Endothelial cell of umbilical vein (primary cell): ENCODE data around the gene COL6A2. TPM values are rescaled to one million over a fixed set of nuclear protein-coding genes. Genes with fewer than 3 reads are reported as not detected.

Experiments used
- BruUV-seq: library from RNA; stranded (reverse); fragments of 400-500 nt; replicated peaks from 2 replicates; lab custom pipeline; 2021; lab: Mats Ljungman, UMichigan
- CTCF ChIA-PET: fragments of 300-600, 350-600 bp; sonication (Branson Sonifier 250); formaldehyde crosslinking; loops from one replicate; lab custom pipeline; 2021; ENCODE audit warnings: antibody characterized with exemption, inconsistent platforms; lab: Charles Lee
- POLR2A ChIA-PET: fragments of 300-600, 350-600 bp; sonication (Branson Sonifier 250); formaldehyde crosslinking; loops from one replicate; lab custom pipeline; 2021; ENCODE audit warnings: antibody characterized with exemption, inconsistent platforms; lab: Charles Lee
- DNase-seq: peaks from one replicate; pipeline ENCODE4 v3.0.0-alpha.2; 2011; ENCODE audit warnings: low read depth, low spot score
- FAIRE-seq: peaks from 2 replicates; lab custom pipeline; 2011; peaks lifted over from hg19 to GRCh38; lab: Jason Lieb, UNC
- H2AFZ ChIP-seq: 2 replicates; pipeline ENCODE4 v1.6.0; 2012; ENCODE audit warnings: low read depth, low read length, control low read depth, inconsistent platforms
- H3K27ac ChIP-seq: 2 replicates; pipeline ENCODE4 v1.5.1; 2011; ENCODE audit warnings: low read depth, mild to moderate bottlenecking, control low read depth, low read length, moderate library complexity; ENCODE audit not compliant: insufficient read depth
- H3K27me3 ChIP-seq, 2 experiments: 2 replicates each; pipeline versions ENCODE4 v1.6.0 to v1.6.1; 2011; ENCODE audit warnings: low read length in 2 of 2, mixed read lengths in 1 of 2; ENCODE audit not compliant: control insufficient read depth in 2 of 2, insufficient read depth in 2 of 2
- H3K36me3 ChIP-seq, 2 experiments: 2 replicates in 1 of 2; 3 replicates in 1 of 2; pipeline ENCODE4 v1.5.1; 2011; ENCODE audit warnings: low read length in 2 of 2, mild to moderate bottlenecking in 1 of 2, moderate library complexity in 1 of 2; ENCODE audit not compliant: control insufficient read depth in 2 of 2, insufficient read depth in 2 of 2; ENCODE audit errors: extremely low read depth in 1 of 2
- H3K4me1 ChIP-seq: 3 replicates; pipeline ENCODE4 v1.5.1; 2011; ENCODE audit warnings: mild to moderate bottlenecking, low read length; ENCODE audit not compliant: control insufficient read depth, insufficient read depth; ENCODE audit errors: extremely low read depth
- H3K4me2 ChIP-seq: 2 replicates; pipeline ENCODE4 v1.6.1; 2011; ENCODE audit warnings: low read length, control low read depth, mixed read lengths; ENCODE audit not compliant: insufficient read depth
- H3K4me3 ChIP-seq, 3 experiments: fragments of 200-600 bp in 1 of 3; sonication (generic), shearing (Covaris generic) in 1 of 3; replicated peaks in 1 of 3; 2 replicates each; pipeline ENCODE4 v1.5.1; 2011 to 2016; ENCODE audit warnings: control low read depth in 3 of 3, low read length in 3 of 3, mild to moderate bottlenecking in 2 of 3, inconsistent platforms in 1 of 3, low read depth in 1 of 3, moderate library complexity in 1 of 3; ENCODE audit not compliant: insufficient read depth in 1 of 3
- H3K79me2 ChIP-seq: 2 replicates; pipeline ENCODE4 v1.6.0; 2012; ENCODE audit warnings: low read length, inconsistent platforms; ENCODE audit not compliant: control insufficient read depth, insufficient read depth
- H3K9ac ChIP-seq: replicated peaks from 2 replicates; pipeline ENCODE3; 2011; ENCODE audit warnings: low read length, control low read depth; ENCODE audit not compliant: insufficient read depth; ENCODE audit errors: extremely low read depth
- H3K9me1 ChIP-seq: replicated peaks from 3 replicates; pipeline ENCODE4 v1.6.0; 2011; ENCODE audit warnings: mild to moderate bottlenecking, low read length; ENCODE audit not compliant: control insufficient read depth, insufficient read depth; ENCODE audit errors: extremely low read depth
- H3K9me3 ChIP-seq: replicated peaks from 2 replicates; pipeline ENCODE4 v1.5.1; 2012; ENCODE audit warnings: low read length, inconsistent platforms; ENCODE audit not compliant: control insufficient read depth, insufficient read depth
- H4K20me1 ChIP-seq: replicated peaks from 2 replicates; pipeline ENCODE3; 2011; ENCODE audit warnings: mild to moderate bottlenecking, low read length; ENCODE audit not compliant: control insufficient read depth, insufficient read depth; ENCODE audit errors: extremely low read depth
- EZH2 ChIP-seq: IDR thresholded peaks from 2 replicates; pipeline ENCODE4 v1.6.1; 2012; ENCODE audit warnings: borderline replicate concordance, low read depth, mild to moderate bottlenecking, moderate library complexity, low read length, inconsistent platforms; ENCODE audit not compliant: severe bottlenecking
- FOS ChIP-seq: IDR thresholded peaks from 2 replicates; pipeline ENCODE4 v1.6.1; 2011; ENCODE audit warnings: mild to moderate bottlenecking, low read length, moderate library complexity, borderline replicate concordance; ENCODE audit not compliant: insufficient read depth
- GATA2 ChIP-seq: IDR thresholded peaks from 2 replicates; pipeline ENCODE4 v1.7.0; 2011; ENCODE audit warnings: low read depth, mild to moderate bottlenecking, moderate library complexity, mixed read lengths, low read length; ENCODE audit not compliant: insufficient read length, insufficient read depth
- JUN ChIP-seq: IDR thresholded peaks from 2 replicates; pipeline ENCODE4 v1.6.1; 2011; ENCODE audit warnings: borderline replicate concordance, low read depth; ENCODE audit not compliant: insufficient read length, insufficient read depth
- MAX ChIP-seq: IDR thresholded peaks from 2 replicates; pipeline ENCODE4 v1.6.1; 2011; ENCODE audit not compliant: insufficient read depth, insufficient read length
- MYC ChIP-seq: IDR thresholded peaks from one replicate; pipeline ENCODE4 v1.6.1; 2011; ENCODE audit warnings: mild to moderate bottlenecking, low read depth, low read length
- POLR2A ChIP-seq: IDR thresholded peaks from 2 replicates; pipeline ENCODE4 v1.6.1; 2012; ENCODE audit warnings: low read depth, mild to moderate bottlenecking, control low read depth, low read length
- POLR2AphosphoS5 ChIP-seq: IDR thresholded peaks from 2 replicates; pipeline ENCODE4 v1.6.1; 2012; ENCODE audit warnings: low read depth, mild to moderate bottlenecking, control low read depth, low read length, moderate library complexity; ENCODE audit not compliant: insufficient read depth
- dilution Hi-C: fragments of 300-500 bp; cut with MboI; formaldehyde crosslinking; loops from one replicate; pipeline ENCODE4 v1.15.0; 2019; ENCODE audit warnings: low sequenced_read_pairs; ENCODE audit not compliant: extremely low pct_ligation_motif_present
- intact Hi-C: fragments of 100-400 bp; cut with micrococcal nuclease; formaldehyde crosslinking; loops from one replicate; pipeline ENCODE4 v1.10.0; 2022
- polyA plus RNA-seq, 4 experiments: library from polyadenylated mRNA; depleted of rRNA in 3 of 4; stranded (reverse) in 3 of 4; unstranded in 1 of 4; fragments of >200 nt; gene quantifications; 2 replicates each; pipeline versions ENCODE4 v1.2.1 to v1.2.3, GENCODE V29; 2011 to 2012; ENCODE audit warnings: missing spikeins in 1 of 4
- total RNA-seq: library from RNA; stranded (reverse); gene quantifications from 2 replicates; pipeline ENCODE4 v1.2.3, GENCODE V29; 2021
- TF ChIP-seq, protein P1 (sequence below), 2 donors: IDR thresholded peaks; 1 replicate in 1 of 2; 2 replicates in 1 of 2; pipeline ENCODE4 v1.5.1; 2011; ENCODE audit warnings: low read length in 2 of 2, mild to moderate bottlenecking in 2 of 2, moderate library complexity in 2 of 2, control low read depth in 1 of 2, inconsistent platforms in 1 of 2, low read depth in 1 of 2; ENCODE audit not compliant: insufficient read depth in 1 of 2; ENCODE audit errors: extremely low read depth in 1 of 2

The COL6A2 gene
- total and polyA plus RNA-seq, 2 donors (not counting 3 experiments of a cell fraction or from before 2014, with no cell fraction given): 3.4 to 6.1 TPM

GRCh38 chr21:46151989-46152926 lies 54.3 kb downstream of the COL6A2 start:
- Histone ChIP-seq H3K4me3 (no peak overlapping the region), H3K4me1 (no peaks in the 10 kb centered on the region), H3K36me3 (no peaks in the 10 kb centered on the region), H3K9ac (no peak overlapping the region), H3K27me3 (no peaks in the 10 kb centered on the region), H2AFZ (no peak overlapping the region), H3K4me2 (no peak overlapping the region), H3K9me3 (no peaks in the 10 kb centered on the region), H3K27ac (no peak overlapping the region), H3K79me2 (no peaks in the 10 kb centered on the region), H4K20me1 (no peaks in the 10 kb centered on the region), H3K9me1 (no peaks in the 10 kb centered on the region)
- DNase-seq (no peak), FAIRE-seq (no peak)
- TF ChIP-seq POLR2A: no peak
- TF ChIP-seq GATA2: no peak
- no peak for TF ChIP-seq EZH2
- TF ChIP-seq MYC: no peak
- no peak for TF ChIP-seq MAX
- TF ChIP-seq POLR2AphosphoS5: no peak
- TF ChIP-seq JUN: no peak
- TF ChIP-seq FOS: no peak
- TF ChIP-seq, protein P1, sequence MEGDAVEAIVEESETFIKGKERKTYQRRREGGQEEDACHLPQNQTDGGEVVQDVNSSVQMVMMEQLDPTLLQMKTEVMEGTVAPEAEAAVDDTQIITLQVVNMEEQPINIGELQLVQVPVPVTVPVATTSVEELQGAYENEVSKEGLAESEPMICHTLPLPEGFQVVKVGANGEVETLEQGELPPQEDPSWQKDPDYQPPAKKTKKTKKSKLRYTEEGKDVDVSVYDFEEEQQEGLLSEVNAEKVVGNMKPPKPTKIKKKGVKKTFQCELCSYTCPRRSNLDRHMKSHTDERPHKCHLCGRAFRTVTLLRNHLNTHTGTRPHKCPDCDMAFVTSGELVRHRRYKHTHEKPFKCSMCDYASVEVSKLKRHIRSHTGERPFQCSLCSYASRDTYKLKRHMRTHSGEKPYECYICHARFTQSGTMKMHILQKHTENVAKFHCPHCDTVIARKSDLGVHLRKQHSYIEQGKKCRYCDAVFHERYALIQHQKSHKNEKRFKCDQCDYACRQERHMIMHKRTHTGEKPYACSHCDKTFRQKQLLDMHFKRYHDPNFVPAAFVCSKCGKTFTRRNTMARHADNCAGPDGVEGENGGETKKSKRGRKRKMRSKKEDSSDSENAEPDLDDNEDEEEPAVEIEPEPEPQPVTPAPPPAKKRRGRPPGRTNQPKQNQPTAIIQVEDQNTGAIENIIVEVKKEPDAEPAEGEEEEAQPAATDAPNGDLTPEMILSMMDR (IDR thresholded peaks at IDR 0.05; ENCODE audit: extremely low read depth in 1 of 2, insufficient read depth in 1 of 2, low read depth in 1 of 2, low read length in 2 of 2): no peak
- dilution Hi-C loops: no loop called here
- CTCF ChIA-PET: interaction anchor here (0.5 to 4.0 kb wide), 15 partner anchors 9 to 260 kb away, joined by 3 to 39 read pairs (median 4); partner anchors contain the start of genes LSS, MCM3AP and YBEY
- no TSS peak for BruUV-seq
- POLR2A ChIA-PET: no interaction called here
- intact Hi-C loops: loop anchor here (5.0 kb wide), 1 partner anchor 35 kb away; no protein-coding TSS in a partner anchor
